SKM-1 (cell line): ENCODE measurements around the gene TM9SF1.

ENCODE experiments used
- DNase-seq: peaks from one replicate; lab custom pipeline; 2025; ENCODE audit not compliant: unreplicated experiment; lab: John Stamatoyannopoulos, UW

Gene TM9SF1, protein sequence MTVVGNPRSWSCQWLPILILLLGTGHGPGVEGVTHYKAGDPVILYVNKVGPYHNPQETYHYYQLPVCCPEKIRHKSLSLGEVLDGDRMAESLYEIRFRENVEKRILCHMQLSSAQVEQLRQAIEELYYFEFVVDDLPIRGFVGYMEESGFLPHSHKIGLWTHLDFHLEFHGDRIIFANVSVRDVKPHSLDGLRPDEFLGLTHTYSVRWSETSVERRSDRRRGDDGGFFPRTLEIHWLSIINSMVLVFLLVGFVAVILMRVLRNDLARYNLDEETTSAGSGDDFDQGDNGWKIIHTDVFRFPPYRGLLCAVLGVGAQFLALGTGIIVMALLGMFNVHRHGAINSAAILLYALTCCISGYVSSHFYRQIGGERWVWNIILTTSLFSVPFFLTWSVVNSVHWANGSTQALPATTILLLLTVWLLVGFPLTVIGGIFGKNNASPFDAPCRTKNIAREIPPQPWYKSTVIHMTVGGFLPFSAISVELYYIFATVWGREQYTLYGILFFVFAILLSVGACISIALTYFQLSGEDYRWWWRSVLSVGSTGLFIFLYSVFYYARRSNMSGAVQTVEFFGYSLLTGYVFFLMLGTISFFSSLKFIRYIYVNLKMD

DNA sequence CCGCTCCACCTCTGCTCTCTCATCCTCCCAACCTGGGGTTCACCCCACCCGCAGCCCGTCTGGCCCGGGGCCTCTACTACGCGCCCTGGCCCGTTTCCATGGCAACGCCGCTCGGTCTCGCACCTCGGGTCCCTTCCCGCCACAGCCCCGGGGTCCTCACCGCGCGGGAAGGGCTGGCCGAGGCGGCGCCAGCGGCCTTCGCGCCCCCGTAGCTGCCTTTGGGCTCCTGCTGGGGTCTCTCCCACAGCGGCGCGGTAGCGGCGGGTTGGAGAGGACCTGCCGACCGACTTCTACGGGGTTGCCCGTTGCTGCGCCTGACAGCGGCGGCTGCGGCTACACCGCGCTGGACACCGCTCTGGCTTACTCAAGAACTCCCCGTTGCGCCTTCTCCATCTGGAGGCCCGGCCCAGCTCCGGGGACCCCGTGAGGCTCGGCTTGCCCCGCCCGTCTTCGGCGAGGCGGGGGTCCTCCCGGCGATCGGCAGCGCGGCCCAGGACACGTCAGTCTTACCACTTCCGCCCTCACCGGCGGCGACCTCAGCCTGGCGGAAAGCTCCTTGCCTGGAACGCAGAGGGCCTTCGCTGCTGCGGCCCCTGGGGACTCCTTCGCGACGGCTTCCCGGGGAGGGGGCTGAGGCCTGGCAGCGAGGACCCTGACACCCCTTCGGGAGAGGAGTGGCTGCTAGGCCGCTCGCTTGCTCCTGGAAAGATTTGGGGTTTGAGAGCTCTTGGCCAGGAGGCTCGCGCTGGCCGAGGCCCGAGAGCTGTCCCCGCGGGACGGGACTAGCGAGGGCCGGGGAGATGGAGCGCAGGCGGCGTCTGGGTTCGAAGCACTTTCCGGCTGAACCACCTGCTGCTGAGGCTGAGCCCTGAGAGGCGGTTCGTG lies at the start of gene TM9SF1:
Gene TM9SF1 (minus strand): TSS at position 256 of the 885 bp plus-strand sequence. CDS start 422 bp downstream, outside the sequence.
- DNase-seq: peak; percentile 1

DNA sequence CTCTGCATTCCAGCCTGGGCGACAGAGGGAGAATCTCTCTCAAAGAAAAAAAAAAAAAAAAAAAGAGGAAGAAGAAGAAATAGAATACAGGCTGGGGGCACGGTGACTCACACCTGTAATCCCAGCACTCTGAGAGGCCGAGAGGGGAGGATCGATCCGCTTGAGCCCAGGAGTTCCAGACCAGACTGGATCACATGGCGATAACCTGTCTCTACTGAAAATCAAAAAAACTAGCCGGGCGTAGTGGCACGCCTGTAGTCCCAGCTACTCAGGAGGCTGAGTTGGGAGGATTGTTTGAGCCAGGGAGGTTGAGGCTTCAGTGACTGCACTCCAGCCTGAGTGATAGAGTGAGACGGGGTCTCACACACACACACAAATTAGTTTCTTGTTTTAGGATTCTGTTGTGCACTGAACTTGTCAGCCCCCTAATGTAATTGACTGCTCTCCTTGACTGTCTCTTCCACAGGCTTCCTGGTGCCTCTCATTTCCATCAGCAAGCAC lies 48.1 kb upstream of the TM9SF1 start:
- no peak for DNase-seq

DNA sequence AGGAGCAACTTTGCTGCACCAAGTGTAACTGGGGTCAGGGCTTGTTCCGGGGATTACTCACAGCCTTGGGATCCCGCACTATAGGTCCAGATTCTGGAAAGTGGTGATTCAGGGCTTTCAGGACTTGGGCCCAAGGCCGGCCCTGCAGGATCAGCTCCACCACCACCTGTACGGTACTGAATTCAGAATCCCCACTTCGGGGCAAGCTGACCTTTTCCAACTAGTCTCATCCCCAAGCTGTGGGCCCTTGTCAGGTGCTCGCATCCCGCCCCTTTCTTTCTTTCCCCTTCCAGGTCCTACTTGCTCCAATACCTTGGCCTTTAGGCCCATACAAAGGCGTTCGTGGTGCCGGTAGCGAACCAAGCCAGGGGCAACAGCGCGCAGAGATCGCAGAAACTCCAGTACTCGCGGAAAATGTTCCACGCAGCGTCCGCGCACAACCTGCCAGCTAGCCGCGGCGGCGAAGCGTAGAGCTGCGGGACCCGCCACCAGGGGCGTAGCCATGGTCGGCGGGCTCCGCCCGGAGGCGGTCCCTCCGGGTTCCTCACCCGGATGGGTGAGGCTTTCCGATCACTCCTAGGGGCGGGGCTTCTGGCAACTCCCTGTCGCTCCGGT lies 46.7 kb upstream of the TM9SF1 start:
- peak; percentile 68 for DNase-seq

DNA sequence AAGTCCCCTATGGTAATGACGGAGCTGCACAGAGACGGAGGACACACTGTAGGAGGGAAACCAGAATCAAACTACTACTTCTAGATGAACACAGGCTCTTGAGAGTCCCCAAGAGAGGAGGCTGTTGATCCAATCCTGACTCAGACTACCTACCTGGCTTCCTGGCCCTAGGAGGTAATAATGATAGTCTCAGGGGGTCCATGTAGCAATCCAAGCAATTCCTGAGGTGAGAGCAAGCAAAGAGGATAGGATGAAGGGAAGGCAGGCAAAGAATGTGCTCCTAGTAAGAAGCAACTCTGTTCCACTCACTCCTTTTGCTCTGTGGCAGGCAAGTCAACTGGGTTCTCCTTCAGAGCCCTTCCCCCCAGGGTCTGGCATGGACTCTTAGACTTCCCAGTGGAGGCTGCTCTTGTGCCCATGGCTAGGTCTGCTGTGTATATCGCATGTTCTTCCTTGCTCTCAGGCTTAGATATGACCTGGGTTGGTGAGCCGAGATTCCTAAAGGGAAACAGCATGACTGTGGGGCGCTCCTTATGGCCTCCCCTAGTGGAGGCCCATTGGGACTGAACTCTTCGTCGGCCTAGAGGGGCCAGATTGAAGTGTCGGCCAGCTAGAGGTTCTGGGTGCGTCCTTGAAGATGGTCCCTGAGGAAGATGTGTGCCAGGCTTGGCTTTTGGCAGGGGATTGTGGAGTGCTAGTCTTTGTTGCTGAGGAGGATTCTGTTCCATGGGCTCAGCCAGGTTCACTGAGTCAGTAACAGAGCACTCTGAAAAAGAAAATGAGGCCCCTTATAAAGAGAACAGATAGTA lies 45.1 kb upstream of the TM9SF1 start:
- DNase-seq: no peak

DNA sequence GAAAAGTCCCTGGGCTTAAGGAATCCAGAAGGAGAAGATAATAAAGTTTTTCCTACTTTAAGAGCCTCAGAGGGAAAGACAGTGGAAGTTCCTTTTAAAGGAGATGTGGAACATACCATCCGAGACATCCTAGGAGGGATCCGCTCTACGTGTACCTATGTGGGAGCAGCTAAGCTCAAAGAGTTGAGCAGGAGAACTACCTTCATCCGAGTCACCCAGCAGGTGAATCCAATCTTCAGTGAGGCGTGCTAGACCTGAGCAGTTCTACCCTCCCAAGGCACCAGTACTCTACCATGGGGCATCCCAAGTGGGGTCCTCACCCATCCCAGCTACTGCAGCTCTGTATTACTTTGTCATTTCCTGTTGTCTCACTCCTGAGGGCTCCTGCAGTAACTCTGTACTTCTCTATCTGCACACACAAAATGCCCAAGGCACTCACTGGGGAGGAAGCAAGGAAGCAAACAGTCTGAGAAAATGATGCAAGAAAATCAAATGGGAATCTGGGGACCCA lies 43.3 kb upstream of the TM9SF1 start:
- DNase-seq: no peak

DNA sequence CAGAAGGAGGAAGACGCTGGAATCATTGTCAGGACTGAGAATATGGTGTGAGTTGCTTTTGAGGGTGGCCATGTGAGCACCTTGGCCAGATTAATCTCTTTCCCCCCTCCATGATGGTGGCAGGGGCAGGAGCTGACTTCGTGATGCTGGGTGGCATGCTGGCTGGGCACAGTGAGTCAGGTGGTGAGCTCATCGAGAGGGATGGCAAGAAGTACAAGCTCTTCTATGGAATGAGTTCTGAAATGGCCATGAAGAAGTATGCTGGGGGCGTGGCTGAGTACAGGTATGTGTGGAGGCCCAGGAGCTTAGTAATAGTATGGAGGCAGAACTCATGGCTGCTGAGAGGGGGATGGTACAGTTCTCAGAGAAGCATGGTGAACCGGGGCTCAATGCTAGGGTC lies 42.9 kb upstream of the TM9SF1 start:
- no peak for DNase-seq

DNA sequence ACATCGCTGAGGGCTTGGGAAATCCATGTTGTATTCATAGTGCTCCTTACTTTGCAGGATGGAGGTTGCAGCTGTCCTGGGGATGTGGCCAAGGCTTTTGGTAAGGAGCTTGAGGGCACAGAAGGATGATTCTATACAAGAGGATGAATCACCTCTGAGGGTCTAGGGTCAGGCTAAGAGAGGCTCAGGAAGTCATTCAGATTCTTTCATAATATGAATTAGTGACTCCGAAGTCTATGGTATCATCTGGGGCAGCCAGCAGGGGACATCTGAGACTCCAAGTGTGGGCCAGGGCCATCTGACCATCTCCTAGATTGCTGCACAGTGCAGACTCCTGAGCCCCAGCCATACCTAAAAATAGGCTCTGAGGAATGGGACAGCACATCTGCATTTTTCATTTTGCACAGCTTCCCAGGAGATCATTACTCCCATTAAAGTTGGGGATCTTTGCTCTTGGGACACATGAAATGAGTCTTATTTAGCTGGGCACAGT lies 42.3 kb upstream of the TM9SF1 start:
- DNase-seq: no peak

DNA sequence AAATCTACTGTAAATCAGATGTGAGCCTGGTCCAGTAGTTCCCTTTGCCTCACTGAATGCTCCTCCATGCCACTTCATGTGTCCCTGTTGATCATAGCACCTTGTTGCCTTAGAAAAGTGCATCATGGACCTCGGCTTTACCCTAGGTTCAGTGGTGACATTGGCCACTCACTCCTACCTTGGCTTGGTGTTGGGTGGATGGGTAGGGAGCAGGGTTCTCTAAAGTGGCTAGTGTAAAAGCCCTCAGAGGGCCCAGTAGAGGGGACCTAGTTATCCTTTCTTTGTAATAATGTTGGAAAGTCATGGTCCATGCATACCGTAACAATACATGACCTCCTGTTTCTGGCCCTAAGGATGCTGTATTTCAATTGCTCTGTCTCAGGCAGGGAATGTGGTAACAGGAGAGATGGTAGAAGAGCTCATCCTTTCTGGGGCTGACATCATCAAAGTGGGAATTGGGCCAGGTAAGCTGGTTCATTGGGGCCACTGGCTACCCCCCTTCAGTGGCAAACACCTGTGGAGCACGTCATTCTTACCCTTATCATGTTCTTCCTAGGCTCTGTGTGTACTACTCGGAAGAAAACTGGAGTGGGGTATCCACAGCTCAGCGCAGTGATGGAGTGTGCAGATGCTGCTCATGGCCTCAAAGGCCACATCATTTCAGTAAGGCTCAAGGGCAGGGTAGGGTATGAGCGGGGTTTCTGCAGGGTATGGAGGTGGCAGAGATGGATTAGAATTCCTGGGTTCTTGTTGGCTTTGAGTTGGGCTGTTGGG lies 41.6 kb upstream of the TM9SF1 start:
- no peak for DNase-seq

DNA sequence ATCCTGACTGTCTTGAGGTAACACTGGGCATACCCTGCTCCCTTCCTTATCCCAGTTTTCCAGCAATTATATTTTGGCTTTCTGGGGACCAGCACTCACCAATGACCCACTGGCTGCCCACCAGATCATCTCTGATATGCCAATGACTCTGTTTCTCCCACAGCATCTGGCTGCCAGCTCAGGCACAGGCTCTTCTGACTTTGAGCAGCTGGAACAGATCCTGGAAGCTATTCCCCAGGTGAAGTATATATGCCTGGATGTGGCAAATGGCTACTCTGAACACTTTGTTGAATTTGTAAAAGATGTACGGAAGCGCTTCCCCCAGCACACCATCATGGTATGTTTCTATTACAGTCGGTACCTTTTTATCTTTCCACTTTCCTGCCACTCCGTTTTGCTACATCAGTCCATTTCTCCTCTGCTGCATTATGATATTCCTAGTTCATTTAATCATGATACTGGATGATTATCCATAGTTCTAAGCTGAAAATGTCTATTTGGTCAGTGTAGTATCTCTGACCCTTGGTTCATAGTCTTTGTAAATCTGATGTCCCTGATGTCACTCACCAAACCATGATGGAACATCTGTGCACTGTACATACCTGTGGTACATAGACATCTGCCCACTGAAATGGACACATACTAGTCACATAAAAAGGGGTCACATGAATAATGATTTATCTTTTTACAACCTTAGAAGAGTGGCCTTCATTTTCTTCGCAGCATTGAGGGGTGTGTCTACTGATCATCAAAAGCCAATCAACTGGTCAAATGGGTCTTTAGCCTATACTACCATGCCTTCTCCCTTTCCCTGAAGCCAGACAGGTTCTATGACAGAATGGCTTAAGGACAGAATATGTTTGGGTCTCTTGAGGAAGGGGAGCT lies 40.8 kb upstream of the TM9SF1 start:
- DNase-seq: no peak

DNA sequence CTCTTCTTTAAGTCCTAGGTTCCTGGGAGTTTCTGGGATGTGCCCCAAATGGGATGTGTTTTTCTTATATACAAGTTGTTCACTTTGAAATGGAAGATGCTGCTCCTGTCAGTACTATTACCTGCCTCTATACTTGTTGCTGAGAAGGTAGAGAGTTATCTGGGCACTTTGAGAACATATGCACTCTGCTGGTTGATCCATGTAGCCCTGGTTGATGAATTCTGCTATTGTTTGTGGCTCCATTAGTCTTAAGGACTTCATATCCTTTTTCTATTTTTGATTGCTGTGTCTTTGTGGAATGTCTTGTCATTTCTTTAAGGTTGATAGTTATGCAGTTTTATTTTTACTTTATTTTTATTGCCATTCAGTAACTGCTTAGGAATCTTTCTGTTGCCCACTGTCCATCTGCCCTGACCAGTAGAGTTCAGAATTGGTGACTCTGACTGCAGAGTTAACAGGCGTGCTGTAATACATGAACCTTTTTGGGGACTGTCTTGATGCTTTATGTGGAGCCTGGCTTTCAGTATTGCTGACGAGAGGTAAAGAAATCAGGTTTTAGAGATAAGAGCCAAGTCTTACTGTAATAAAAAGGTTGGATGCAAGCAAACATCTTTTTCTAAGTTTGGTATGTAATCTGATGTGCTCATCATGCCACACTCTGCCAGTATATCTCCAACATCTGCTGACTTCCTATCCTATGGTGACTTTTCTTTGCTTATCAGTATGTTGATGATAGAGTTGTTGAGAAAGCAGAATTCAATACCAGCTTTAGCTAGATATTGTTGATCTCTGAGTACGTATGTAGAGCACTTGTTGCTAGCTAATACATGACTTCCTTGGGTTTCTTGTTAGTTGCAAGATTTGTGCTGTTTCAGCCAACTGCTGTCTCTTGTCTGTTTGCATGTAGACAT lies 39.1 kb upstream of the TM9SF1 start:
- DNase-seq: no peak

DNA sequence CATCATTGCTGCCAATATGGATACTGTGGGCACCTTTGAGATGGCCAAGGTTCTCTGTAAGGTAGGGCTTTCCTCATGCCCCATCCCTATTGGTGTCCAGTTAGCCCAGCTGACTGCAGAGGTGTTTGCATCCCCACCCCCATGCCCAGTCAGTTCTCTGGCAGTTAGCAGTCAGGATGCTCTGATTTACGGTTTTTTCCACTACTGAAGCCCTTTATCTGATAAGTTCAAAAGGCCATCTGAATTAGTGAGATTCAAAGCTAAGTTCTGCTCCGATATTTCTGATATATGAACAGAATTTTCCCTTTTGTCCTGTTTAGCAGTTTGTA lies 38.3 kb upstream of the TM9SF1 start:
- DNase-seq: no peak

DNA sequence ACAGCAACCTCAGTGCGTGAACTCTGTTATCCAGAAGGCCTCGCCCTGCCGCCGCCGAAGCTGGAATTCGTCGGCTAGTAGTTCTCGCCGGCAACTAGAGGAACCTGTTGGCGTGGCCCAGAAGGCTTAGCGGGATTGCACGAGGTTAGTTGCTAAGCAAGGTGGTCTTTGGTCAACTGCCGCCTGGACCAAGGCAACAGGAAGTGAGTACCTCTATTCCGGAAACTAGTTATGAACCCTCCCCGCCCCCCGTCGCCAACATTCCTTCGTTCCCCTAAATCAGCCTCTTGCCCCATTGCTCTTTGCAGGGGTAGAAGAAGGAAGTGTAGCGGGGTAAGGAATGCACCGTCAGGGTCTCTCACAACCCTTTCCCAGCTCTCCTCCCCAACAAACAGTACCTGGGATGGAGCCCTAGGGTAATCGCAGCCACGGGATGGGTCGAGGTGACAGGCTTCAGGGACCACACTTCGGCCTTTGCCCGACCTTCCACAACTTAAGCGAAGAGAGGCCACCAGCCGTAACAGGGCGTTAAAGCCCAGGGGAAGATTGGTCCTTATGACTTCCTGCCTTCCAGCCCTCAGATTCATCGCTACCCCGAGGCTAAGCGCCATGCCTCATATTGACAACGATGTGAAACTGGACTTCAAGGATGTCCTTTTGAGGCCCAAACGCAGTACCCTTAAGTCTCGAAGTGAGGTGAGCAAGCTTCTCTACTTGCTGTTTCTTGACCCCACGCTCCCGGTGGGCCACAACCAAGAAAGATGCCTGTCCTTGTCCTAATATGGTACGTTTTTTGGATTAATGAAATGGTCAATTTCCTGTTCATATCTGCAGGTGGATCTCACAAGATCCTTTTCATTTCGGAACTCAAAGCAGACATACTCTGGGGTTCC lies 37.6 kb upstream of the TM9SF1 start, which contains the start of gene GMPR2:
Gene GMPR2 (plus strand): TSS at position 285 of the 893 bp plus-strand sequence. CDS start 325 bp downstream, at position 610.
- DNase-seq: no peak

DNA sequence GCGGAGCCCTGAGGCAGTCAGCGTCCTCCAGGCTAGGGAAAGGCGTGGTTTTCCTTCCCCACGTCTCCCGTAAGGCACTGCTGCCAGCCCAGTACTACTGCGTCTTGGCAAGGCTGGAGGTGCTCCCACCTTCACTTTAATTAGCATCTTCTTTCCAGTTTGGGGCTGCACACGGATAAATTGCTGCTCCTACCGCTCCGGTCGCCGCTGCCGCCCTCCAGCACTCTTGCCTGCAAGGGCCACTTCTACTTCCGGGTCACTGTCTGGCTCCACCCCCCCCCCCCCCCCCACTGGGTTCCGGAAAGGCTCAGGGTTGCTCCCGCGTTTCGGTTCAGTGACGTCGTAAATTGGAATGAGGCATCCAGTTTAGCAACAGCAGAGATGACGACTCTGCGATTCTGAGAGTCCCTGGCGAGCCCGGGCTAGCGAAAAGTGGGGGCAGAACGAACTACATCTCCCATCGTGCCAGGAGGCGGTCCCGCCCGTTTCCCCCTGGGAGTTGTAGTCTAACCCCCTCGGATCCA lies 36.9 kb upstream of the TM9SF1 start, which contains the start of gene NEDD8:
Gene NEDD8 (minus strand): TSS at position 247 of the 524 bp plus-strand sequence. CDS start 100 bp downstream, at position 147.
- DNase-seq: peak; percentile 91

DNA sequence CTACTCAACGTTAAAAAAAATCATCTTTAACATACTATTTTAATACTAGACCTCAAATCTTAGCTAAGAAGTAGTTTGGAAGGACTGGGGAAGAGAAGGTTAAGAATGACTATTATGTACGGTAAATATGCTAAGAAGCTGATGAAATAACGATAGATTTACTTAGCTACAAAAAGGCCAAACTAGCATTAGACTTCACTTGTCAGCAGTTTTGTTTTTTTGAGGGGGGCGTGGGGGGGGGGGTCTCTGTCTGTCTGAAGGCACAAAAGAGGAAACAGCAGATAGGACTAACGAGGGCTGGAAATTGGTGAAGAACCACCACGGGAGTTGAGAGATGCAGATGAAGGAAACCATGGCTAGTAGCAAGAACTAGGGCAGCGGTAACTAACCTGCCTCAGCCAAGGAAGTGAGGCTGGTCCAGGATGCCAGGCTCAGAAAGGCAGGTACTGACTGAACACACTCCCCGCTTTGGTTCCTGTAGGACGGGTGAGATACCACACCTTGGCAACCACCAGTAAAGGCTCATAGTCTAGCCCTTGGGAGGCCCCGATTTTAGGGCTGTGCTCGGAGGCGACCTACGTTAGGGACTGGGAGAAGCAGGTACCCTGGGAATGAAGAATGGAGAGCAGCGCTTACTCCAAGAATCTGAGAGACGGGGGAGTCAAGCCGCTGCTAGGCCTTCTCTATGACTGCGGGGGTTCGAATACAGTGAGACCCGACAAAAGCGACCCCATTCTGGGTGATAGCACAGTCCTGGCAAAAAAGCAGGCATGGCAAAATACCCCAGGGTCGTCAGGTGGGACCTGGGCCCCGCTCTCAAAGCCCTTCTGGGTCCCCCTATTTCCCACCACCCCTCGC lies 36.3 kb upstream of the TM9SF1 start:
- DNase-seq: no peak

DNA sequence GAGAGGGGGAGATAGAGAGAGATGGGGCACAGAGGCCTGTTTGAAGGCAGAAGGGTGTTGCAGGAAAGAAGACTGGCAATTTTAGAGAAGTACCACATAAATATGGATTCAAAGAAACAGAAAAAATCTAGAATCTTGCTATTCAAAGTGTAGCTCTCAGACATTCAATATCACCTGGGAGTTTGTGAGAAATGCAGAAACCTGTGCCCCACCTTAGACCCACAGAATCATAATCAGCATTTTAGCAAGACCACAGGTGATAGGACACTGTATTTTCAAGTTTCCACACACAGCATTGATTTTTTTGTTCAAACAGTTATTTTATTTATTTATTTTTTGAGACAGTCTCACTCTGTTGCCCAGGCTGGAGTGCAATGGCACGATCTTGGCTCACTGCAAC lies 33.7 kb upstream of the TM9SF1 start:
- DNase-seq: no peak
